AG20443 (cell line): Measurements from ENCODE around the gene ANO8.
A peak's percentile ranks its signal among the peaks of the same experiment; 100 is the strongest.
"Not testable (repeated sequence)": the region's sequence is repeated elsewhere in the genome, so short reads cannot be mapped to it uniquely, and the experiment has no call there.

Source experiments
- DNase-seq: peaks from one replicate; pipeline ENCODE4 v3.0.0; 2012; ENCODE audit warnings: low spot score, mixed read lengths

The ANO8 gene

DNA sequence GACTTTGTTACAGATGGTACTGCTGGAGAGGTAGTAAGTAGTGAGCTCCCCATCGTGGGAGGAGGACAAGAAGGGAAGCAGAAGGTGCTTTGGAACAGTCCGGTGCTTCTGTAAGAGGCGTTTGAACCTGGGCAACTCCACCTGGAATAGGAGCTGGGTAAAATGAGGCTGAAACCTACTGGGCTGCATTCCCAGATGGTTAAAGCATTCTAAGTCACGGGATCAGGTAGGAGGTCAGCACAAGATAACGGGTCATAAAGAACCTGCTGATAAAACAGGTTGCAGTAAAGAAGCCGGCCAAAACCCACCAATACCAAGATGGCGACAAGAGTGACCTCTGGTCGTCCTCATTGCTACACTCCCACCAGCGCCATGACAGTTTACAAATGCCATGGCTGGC is 47.9 kb downstream of the ANO8 start:
- no peak for DNase-seq

DNA sequence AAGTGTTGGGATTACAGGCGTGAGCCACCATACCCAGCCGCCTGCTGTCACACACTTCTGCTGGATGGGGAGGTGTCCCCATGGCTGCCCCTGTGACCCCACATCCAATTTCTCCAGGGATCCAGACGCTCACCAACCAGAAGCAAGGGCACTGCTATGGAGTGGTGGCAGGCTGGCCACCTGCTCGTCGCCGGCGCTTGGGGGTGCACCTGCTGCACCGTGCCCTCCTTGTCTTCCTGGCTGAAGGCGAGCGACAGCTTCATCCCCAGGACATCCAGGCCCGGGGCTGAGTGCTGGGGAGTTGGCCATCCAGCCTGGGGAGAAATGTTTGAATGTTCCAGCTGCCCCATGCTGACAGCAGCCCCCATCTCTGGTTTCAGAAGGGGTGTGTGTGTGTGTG is 48.4 kb downstream of the ANO8 start:
- no peak for DNase-seq

- no peak for DNase-seq
Observed at GRCh38 chr19:17285415-17286135, 49.1 kb downstream of the ANO8 start.

DNA sequence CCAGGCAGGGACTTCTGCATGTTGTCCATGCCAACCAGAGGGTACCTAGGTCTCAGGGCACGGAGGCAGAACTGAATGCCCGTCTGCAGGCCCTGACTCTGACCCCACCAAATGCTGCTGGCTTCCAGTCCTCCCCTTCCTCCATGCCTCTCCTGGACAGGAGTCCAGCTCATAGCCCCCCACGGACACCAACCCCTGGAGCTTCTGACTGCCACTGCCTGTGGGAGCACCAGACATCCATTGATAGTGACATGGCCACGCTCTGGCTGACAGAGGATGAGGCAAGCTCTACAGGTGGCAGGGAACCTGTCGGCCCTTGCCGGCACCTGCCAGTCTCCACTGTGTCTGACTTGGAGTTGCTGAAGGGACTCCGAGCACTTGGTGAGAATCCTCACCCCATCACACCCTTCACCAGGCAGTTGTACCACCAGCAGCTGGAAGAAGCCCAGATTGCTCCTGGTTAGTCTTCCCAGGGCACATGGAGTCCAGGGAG is 51.1 kb downstream of the ANO8 start:
- no peak for DNase-seq

DNA sequence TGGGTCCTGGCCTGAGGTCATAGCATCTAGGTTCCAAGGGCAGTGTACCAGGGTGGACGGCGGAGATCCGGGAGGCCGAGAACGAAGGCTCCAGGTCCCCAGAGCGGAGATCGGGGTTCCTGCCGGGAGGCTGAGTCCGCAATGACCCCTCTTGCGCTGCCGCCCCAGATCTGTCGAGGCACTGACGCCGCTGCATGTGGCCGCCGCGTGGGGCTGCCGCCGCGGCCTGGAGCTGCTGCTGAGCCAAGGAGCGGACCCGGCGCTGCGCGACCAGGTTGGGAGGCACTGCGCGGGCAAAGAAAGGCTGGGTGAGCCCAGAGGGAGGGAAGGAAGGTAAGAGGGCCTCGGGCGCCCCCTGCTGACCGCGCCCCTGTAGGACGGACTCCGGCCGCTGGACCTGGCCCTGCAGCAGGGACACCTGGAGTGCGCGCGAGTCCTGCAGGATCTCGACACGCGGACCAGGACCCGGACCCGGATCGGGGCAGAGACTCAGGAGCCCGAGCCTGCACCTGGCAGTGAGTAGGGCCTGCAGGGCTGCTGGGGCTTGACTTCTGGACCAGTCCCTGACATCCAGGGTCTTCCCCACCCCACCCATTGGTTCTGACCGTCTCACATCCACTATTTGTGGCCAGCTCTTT is 52.0 kb downstream of the ANO8 start:
- peak; percentile 92 for DNase-seq

GRCh38 chr19:17281391-17282304 is 53.0 kb downstream of the ANO8 start, which contains the start of gene ANKLE1:
Gene ANKLE1, plus strand, starts transcription at chr19:17281901. Its CDS starts 20 bp downstream, at chr19:17281921.
- DNase-seq = peak; percentile 59

- DNase-seq = no peak
Observed at GRCh38 chr19:17279436-17279835, 55.2 kb downstream of the ANO8 start.

- DNase-seq = no peak
Observed at GRCh38 chr19:17275441-17276175, 59.0 kb downstream of the ANO8 start.

GRCh38 chr19:17274892-17275291 is 59.8 kb downstream of the ANO8 start:
- not testable (repeated sequence) for DNase-seq
